OCI-LY1 (cell line): ENCODE measurements around the gene ULK4.

ENCODE experiments used
- H2AFZ ChIP-seq: fragments of 200-600 bp; sonication (generic), shearing (Covaris generic); 2 replicates; pipeline ENCODE4 v1.6.0; 2014; ENCODE audit warnings: antibody characterized with exemption, mild to moderate bottlenecking, low read length
- H3F3A ChIP-seq: fragments of 200-600 bp; sonication (generic), shearing (Covaris generic); 2 replicates; pipeline ENCODE4 v1.6.0; 2014; ENCODE audit warnings: mild to moderate bottlenecking, antibody characterized with exemption, low read length, moderate library complexity; ENCODE audit not compliant: insufficient read depth
- H3K27ac ChIP-seq: fragments of 200-600 bp; sonication (generic); 2 replicates; pipeline ENCODE4 v1.5.1; 2014; ENCODE audit warnings: low read length, mixed run types, mild to moderate bottlenecking, low read depth; ENCODE audit not compliant: poor library complexity, severe bottlenecking
- H3K27me3 ChIP-seq: fragments of 200-600 bp; sonication (generic); 2 replicates; pipeline ENCODE4 v1.6.0; 2014; ENCODE audit warnings: antibody characterized with exemption, mild to moderate bottlenecking, low read length, moderate library complexity; ENCODE audit not compliant: insufficient read depth
- H3K36me3 ChIP-seq: fragments of 200-600 bp; sonication (generic); 2 replicates; pipeline ENCODE4 v1.6.1; 2014; ENCODE audit warnings: mild to moderate bottlenecking, antibody characterized with exemption, low read length, moderate library complexity, mixed read lengths; ENCODE audit not compliant: insufficient read depth
- H3K4me1 ChIP-seq: fragments of 200-600 bp; sonication (generic); 2 replicates; pipeline ENCODE4 v1.5.1; 2014; ENCODE audit warnings: mild to moderate bottlenecking, low read length, moderate library complexity; ENCODE audit not compliant: insufficient read depth, severe bottlenecking
- H3K4me2 ChIP-seq: fragments of 200-600 bp; sonication (generic), shearing (Covaris generic); 2 replicates; pipeline ENCODE4 v1.6.1; 2014; ENCODE audit warnings: low read length
- H3K4me3 ChIP-seq: fragments of 200-600 bp; sonication (generic); 2 replicates; pipeline ENCODE4 v1.5.1; 2014; ENCODE audit warnings: low read length, low read depth, mild to moderate bottlenecking, mixed read lengths; ENCODE audit not compliant: poor library complexity, severe bottlenecking
- H3K79me2 ChIP-seq: fragments of 200-600 bp; shearing (Covaris generic); 2 replicates; pipeline ENCODE4 v1.6.1; 2016; ENCODE audit warnings: mixed run types, low read length, mixed read lengths; ENCODE audit not compliant: insufficient read depth
- H3K9ac ChIP-seq: fragments of 200-600 bp; sonication (generic), shearing (Covaris generic); 2 replicates; pipeline ENCODE4 v1.6.1; 2014; ENCODE audit warnings: mild to moderate bottlenecking, low read length, mixed read lengths
- H3K9me2 ChIP-seq: fragments of 200-600 bp; sonication (generic), shearing (Covaris generic); 2 replicates; pipeline ENCODE4 v1.6.1; 2014; ENCODE audit warnings: low read depth, mild to moderate bottlenecking, low read length, mixed read lengths
- H3K9me3 ChIP-seq: fragments of 200-600 bp; shearing (Covaris generic); 2 replicates; pipeline ENCODE4 v1.6.1; 2014; ENCODE audit warnings: low read length, mixed read lengths
- H4K20me1 ChIP-seq: fragments of 200-600 bp; sonication (generic), shearing (Covaris generic); 2 replicates; pipeline ENCODE4 v1.6.0; 2016; ENCODE audit warnings: mild to moderate bottlenecking, low read length; ENCODE audit not compliant: insufficient read depth
- EZH2 ChIP-seq: fragments of 200-600 bp; sonication (generic), shearing (Covaris generic); IDR thresholded peaks from 2 replicates; pipeline ENCODE4 v1.8.0; 2017; ENCODE audit warnings: borderline replicate concordance, mixed run types, mild to moderate bottlenecking, antibody characterized with exemption, low read length, moderate library complexity, mixed read lengths
- TF ChIP-seq, protein P1 (sequence below): fragments of 200-600 bp; sonication (generic), shearing (Covaris generic); IDR thresholded peaks from 2 replicates; pipeline ENCODE4 v1.5.1; 2017; ENCODE audit warnings: mild to moderate bottlenecking, antibody characterized with exemption, low read length, moderate library complexity, mixed read lengths

Gene ULK4

DNA sequence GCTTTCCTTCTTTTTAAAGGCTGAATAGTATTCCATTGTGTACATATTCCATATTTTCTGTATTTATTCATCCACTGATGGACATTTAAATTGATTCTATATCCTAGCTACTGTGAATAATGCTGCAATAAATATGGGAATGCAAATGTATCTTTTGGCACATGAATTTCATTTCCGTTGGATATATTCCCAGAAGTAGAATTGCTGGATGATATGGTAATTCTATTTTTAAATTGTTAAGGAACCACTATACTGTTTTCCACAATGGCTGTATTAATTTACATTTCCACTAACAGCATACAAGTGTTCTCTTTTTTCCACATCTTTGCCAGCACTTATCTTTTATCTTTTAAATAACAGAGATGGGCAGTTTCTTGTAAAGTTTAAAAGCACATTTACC lies 459.9 kb downstream of the ULK4 start:
- Histone ChIP-seq H2AFZ (no peak overlapping the region), H3K4me3 (no peak overlapping the region), H3F3A (no peaks in the 10 kb centered on the region), H3K27ac (no peak overlapping the region), H3K79me2 (no peaks in the 10 kb centered on the region), H3K9me2 (no peaks in the 10 kb centered on the region), H3K4me1 (no peaks in the 10 kb centered on the region), H4K20me1 (no peaks in the 10 kb centered on the region), H3K36me3 (no peaks in the 10 kb centered on the region), H3K9me3 (no peaks in the 10 kb centered on the region), H3K4me2 (no peak overlapping the region), H3K9ac (no peak overlapping the region), H3K27me3 (no peaks in the 10 kb centered on the region)
- TF ChIP-seq, protein P1, sequence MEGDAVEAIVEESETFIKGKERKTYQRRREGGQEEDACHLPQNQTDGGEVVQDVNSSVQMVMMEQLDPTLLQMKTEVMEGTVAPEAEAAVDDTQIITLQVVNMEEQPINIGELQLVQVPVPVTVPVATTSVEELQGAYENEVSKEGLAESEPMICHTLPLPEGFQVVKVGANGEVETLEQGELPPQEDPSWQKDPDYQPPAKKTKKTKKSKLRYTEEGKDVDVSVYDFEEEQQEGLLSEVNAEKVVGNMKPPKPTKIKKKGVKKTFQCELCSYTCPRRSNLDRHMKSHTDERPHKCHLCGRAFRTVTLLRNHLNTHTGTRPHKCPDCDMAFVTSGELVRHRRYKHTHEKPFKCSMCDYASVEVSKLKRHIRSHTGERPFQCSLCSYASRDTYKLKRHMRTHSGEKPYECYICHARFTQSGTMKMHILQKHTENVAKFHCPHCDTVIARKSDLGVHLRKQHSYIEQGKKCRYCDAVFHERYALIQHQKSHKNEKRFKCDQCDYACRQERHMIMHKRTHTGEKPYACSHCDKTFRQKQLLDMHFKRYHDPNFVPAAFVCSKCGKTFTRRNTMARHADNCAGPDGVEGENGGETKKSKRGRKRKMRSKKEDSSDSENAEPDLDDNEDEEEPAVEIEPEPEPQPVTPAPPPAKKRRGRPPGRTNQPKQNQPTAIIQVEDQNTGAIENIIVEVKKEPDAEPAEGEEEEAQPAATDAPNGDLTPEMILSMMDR, result no peak
- TF ChIP-seq EZH2, result no peak

- Histone ChIP-seq H3K9ac (no peak overlapping the region), H3K27ac (no peak overlapping the region), H3K36me3 (no peaks in the 10 kb centered on the region), H3K4me1 (no peaks in the 10 kb centered on the region), H3K9me3 (no peaks in the 10 kb centered on the region), H4K20me1 (no peaks in the 10 kb centered on the region), H3K4me3 (no peak overlapping the region), H3K4me2 (no peak overlapping the region), H3K27me3 (no peaks in the 10 kb centered on the region), H2AFZ (no peak overlapping the region), H3F3A (no peaks in the 10 kb centered on the region), H3K9me2 (no peaks in the 10 kb centered on the region), H3K79me2 (no peaks in the 10 kb centered on the region)
- TF ChIP-seq, protein P1, result no peak
- TF ChIP-seq EZH2, result no peak
Measured at GRCh38 chr3:41498847-41499246, 463.1 kb downstream of the ULK4 start.

DNA sequence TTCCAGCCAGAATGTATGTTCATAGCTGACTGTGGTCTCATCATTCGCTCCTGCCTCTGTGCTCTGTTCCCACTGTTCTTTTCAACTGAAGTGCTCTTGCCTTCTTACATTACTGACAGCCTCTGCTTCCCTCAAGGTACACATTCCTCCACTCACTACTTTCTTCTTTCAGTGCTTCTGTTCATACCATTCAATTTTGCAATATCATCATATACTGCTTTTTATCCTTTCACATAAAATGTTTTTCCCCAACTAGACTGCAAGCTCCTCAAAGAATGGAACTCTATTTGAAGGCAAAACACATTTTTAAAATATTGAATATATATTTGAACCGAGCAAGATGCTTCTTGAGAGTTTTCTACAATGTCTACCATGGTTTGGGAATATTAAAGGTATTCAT lies 471.5 kb downstream of the ULK4 start:
- H4K20me1 ChIP-seq, result no peaks in the 10 kb centered on the region
- H3K9me3 ChIP-seq, result no peaks in the 10 kb centered on the region
- no peak overlapping the region for H3K4me3 ChIP-seq
- H3K27ac ChIP-seq, result no peak overlapping the region
- no peaks in the 10 kb centered on the region for H3K9me2 ChIP-seq
- no peaks in the 10 kb centered on the region for H3K79me2 ChIP-seq
- H3K9ac ChIP-seq, result no peak overlapping the region
- no peaks in the 10 kb centered on the region for H3K4me1 ChIP-seq
- no peaks in the 10 kb centered on the region; the same call in 1 of the 2 replicates for H3F3A ChIP-seq
- no peak overlapping the region for H2AFZ ChIP-seq
- H3K4me2 ChIP-seq, result no peak overlapping the region
- no peaks in the 10 kb centered on the region for H3K27me3 ChIP-seq
- H3K36me3 ChIP-seq, result no peaks in the 10 kb centered on the region
- no peak for TF ChIP-seq EZH2
- TF ChIP-seq, protein P1, result no peak
